Suprapubic skin (tissue), 4 donors: Measurements from ENCODE around the gene CYP4A11.
"Not testable (repeated sequence)": the region's sequence is repeated elsewhere in the genome, so short reads cannot be mapped to it uniquely, and the experiment has no call there.

Experiments
- CTCF ChIP-seq, 2 donors: fragments of 200-600 bp in 1 of 2; fragments of 450-650 bp in 1 of 2; sonication (generic) in 1 of 2; IDR thresholded peaks; one replicate each; pipeline ENCODE4 v1.5.1; 2016 to 2019; ENCODE audit warnings: antibody characterized with exemption in 2 of 2, mild to moderate bottlenecking in 1 of 2, moderate library complexity in 1 of 2
- EP300 ChIP-seq: sonication (generic); formaldehyde crosslinking; IDR thresholded peaks from one replicate; pipeline ENCODE4 v1.6.1; 2017; ENCODE audit warnings: antibody characterized with exemption
- POLR2A ChIP-seq, 2 donors: fragments of 450-650 bp; IDR thresholded peaks; one replicate each; pipeline ENCODE4 v1.6.1; 2017; ENCODE audit warnings: antibody characterized with exemption in 2 of 2, mild to moderate bottlenecking in 2 of 2, moderate library complexity in 2 of 2
- POLR2AphosphoS5 ChIP-seq, 3 donors: sonication (generic); formaldehyde crosslinking; IDR thresholded peaks; one replicate each; pipeline ENCODE4 v1.6.1; 2017; ENCODE audit warnings: antibody characterized with exemption in 3 of 3

DNA sequence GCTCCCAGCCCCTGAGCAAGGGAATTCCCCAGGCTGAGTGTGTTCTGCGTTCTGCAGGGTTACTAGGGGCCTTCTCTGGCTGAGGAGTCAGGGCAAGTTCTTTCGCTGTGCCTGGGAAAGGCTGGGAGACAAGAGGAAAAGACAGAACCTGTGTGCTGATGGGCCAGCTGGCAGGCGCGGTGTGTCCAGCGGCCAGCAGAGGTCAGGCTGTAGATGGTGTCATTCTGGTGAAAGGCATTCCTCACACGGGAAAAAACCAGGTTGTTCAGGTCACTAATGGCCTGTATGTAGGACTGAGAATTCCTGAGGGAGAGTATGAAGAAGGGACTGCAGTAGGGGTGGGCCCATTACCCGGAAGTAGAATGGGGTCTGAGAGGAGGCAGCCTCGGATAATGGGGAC is 6.4 kb downstream of the CYP4A11 start:
- TF ChIP-seq CTCF (IDR thresholded peaks at IDR 0.05): peak in 1 of 2 donors; percentile 22
- not testable (repeated sequence) for TF ChIP-seq POLR2A (IDR thresholded peaks at IDR 0.05); EP300; POLR2AphosphoS5 (IDR thresholded peaks at IDR 0.05)
